ENCODE results near the gene ALDH5A1.

The ALDH5A1 gene

GRCh38 chr6:24569811-24570210 is 75.0 kb downstream of the ALDH5A1 start:
- H3K36me3 ChIP-seq (ENCODE audit: low read depth) = no peaks in the 10 kb centered on the region
- ATAC-seq (ENCODE audit: low read depth) = no peak

GRCh38 chr6:24571361-24571760 is 76.6 kb downstream of the ALDH5A1 start:
- no peaks in the 10 kb centered on the region for H3K36me3 ChIP-seq (ENCODE audit: low read depth)
- H3K4me3 ChIP-seq (ENCODE audit: severe bottlenecking) = no peak overlapping the region
- ATAC-seq (ENCODE audit: low read depth) (no peak), DNase-seq (ENCODE audit: low spot score) (no peak)
- no peak overlapping the region for H3K27ac ChIP-seq (ENCODE audit: poor library complexity, severe bottlenecking)
- H3K4me1 ChIP-seq (ENCODE audit: insufficient read depth, poor library complexity, severe bottlenecking) = no peaks in the 10 kb centered on the region
- H3K9me3 ChIP-seq (ENCODE audit: severe bottlenecking) = no peaks in the 10 kb centered on the region
- TF ChIP-seq CTCF (IDR thresholded peaks at IDR 0.05; ENCODE audit: poor library complexity, severe bottlenecking) = no peak
- no peaks in the 10 kb centered on the region for H3K27me3 ChIP-seq (ENCODE audit: insufficient read depth, poor library complexity, severe bottlenecking)

More at GRCh38 chr6:24569811-24570210, 75.0 kb downstream of the ALDH5A1 start:
- TF ChIP-seq CTCF (IDR thresholded peaks at IDR 0.05; ENCODE audit: poor library complexity, severe bottlenecking) = no peak
- DNase-seq (ENCODE audit: low spot score) = no peak
- Histone ChIP-seq H3K4me1 (ENCODE audit: insufficient read depth, poor library complexity, severe bottlenecking) (no peaks in the 10 kb centered on the region), H3K27me3 (ENCODE audit: insufficient read depth, poor library complexity, severe bottlenecking) (no peaks in the 10 kb centered on the region), H3K27ac (ENCODE audit: poor library complexity, severe bottlenecking) (no peak overlapping the region), H3K9me3 (ENCODE audit: severe bottlenecking) (no peaks in the 10 kb centered on the region), H3K4me3 (ENCODE audit: severe bottlenecking) (no peak overlapping the region)

DNA sequence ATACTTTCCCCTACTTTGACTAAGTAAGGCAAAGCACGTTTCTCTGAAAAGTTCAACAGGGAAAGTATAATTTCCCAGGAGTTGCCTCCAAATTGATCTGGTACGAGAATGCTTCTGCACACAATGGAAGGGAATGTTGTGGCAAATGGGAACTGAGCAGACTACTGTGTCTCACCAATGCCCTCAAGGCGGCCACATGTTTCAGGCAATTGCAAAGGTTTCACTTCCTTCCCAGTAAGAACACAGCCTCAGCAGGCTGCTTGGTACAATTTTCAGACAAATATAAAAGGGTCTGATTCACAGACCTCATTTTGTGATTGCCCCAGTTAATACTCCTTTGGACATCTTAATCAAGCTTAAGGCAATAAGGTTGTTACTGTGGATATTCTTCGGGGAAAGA is 80.0 kb downstream of the ALDH5A1 start:
- Histone ChIP-seq H3K27me3 (ENCODE audit: insufficient read depth, poor library complexity, severe bottlenecking) (no peaks in the 10 kb centered on the region), H3K4me1 (ENCODE audit: insufficient read depth, poor library complexity, severe bottlenecking) (no peaks in the 10 kb centered on the region), H3K36me3 (ENCODE audit: low read depth) (no peaks in the 10 kb centered on the region), H3K4me3 (ENCODE audit: severe bottlenecking) (no peak overlapping the region), H3K9me3 (ENCODE audit: severe bottlenecking) (no peaks in the 10 kb centered on the region), H3K27ac (ENCODE audit: poor library complexity, severe bottlenecking) (no peak overlapping the region)
- no peak for TF ChIP-seq CTCF (IDR thresholded peaks at IDR 0.05; ENCODE audit: poor library complexity, severe bottlenecking)
- DNase-seq (ENCODE audit: low spot score) (no peak), ATAC-seq (ENCODE audit: low read depth) (no peak)

- H3K36me3 ChIP-seq (ENCODE audit: low read depth) = no peaks in the 10 kb centered on the region
- no peak overlapping the region for H3K27ac ChIP-seq (ENCODE audit: poor library complexity, severe bottlenecking)
- TF ChIP-seq CTCF (IDR thresholded peaks at IDR 0.05; ENCODE audit: poor library complexity, severe bottlenecking) = no peak
- no peak for DNase-seq (ENCODE audit: low spot score)
- H3K27me3 ChIP-seq (ENCODE audit: insufficient read depth, poor library complexity, severe bottlenecking) = no peaks in the 10 kb centered on the region
- no peak for ATAC-seq (ENCODE audit: low read depth)
- no peak overlapping the region for H3K4me3 ChIP-seq (ENCODE audit: severe bottlenecking)
- no peaks in the 10 kb centered on the region for H3K4me1 ChIP-seq (ENCODE audit: insufficient read depth, poor library complexity, severe bottlenecking)
- no peaks in the 10 kb centered on the region for H3K9me3 ChIP-seq (ENCODE audit: severe bottlenecking)
These were observed 81.7 kb downstream of the ALDH5A1 start for GRCh38 chr6:24576447-24576846.

DNA sequence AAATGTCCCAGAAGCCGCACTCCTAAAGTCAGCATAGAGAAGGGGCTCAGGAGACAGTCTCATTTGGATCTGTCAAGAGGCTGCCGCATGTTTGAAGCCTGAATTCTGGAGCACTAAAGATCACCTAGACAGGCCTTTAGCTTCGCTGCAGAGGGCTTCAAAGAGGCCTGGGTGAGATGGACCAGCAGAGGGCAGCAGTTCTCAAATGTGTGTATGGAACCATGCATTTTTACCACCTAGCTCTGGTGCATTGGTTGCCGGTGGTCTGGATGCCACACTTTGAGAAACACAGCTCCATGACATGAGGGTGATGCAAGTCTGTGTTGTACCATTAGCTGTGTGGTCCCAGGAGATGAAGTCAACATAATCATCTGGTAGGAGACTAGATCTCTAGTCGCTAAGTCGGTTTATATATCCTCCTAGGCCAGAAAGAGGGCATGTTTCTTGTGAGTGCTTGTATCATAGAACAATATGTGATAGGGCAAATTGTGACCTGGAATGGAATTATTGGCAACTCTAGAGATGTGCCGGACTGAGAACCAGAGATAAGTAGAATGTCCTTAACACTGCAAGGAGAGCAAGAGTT is 86.4 kb downstream of the ALDH5A1 start:
- H3K27ac ChIP-seq (ENCODE audit: poor library complexity, severe bottlenecking) = no peak overlapping the region
- DNase-seq (ENCODE audit: low spot score) = no peak
- peak; percentile 84 for TF ChIP-seq CTCF (IDR thresholded peaks at IDR 0.05; ENCODE audit: poor library complexity, severe bottlenecking)
- no peak overlapping the region for H3K4me3 ChIP-seq (ENCODE audit: severe bottlenecking)
- ATAC-seq (ENCODE audit: low read depth) = peak; percentile 84
- no peaks in the 10 kb centered on the region for H3K9me3 ChIP-seq (ENCODE audit: severe bottlenecking)
- H3K4me1 ChIP-seq (ENCODE audit: insufficient read depth, poor library complexity, severe bottlenecking) = no peaks in the 10 kb centered on the region
- no peaks in the 10 kb centered on the region for H3K36me3 ChIP-seq (ENCODE audit: low read depth)
- no peaks in the 10 kb centered on the region for H3K27me3 ChIP-seq (ENCODE audit: insufficient read depth, poor library complexity, severe bottlenecking)
